WI38 (cell line): ENCODE measurements around the gene ZNF48.
"Not testable (repeated sequence)": the region's sequence is repeated elsewhere in the genome, so short reads cannot be mapped to it uniquely, and the experiment has no call there.

Experiments
- H3K4me3 ChIP-seq: 2 replicates; pipeline ENCODE4 v1.5.1; 2011; ENCODE audit warnings: low read depth, mild to moderate bottlenecking, control low read depth, low read length
- CTCF ChIP-seq: IDR thresholded peaks from 2 replicates; pipeline ENCODE4 v1.5.1; 2012; ENCODE audit warnings: low read depth, mild to moderate bottlenecking, control low read depth, low read length

The ZNF48 gene

GRCh38 chr16:30395992-30396585 lies 869 bp downstream of the ZNF48 start:
- H3K4me3 ChIP-seq: peak overlapping the region; percentile 83
- no peak for TF ChIP-seq CTCF

GRCh38 chr16:30396627-30397026 lies 1.4 kb downstream of the ZNF48 start:
- not testable (repeated sequence) for H3K4me3 ChIP-seq

- no peak overlapping the region for H3K4me3 ChIP-seq
- TF ChIP-seq CTCF: no peak
These were observed 1.8 kb downstream of the ZNF48 start for GRCh38 chr16:30397056-30397455.

GRCh38 chr16:30397776-30398660 lies 2.8 kb downstream of the ZNF48 start:
- no peak overlapping the region for H3K4me3 ChIP-seq
- no peak for TF ChIP-seq CTCF

GRCh38 chr16:30398661-30399434 lies 3.6 kb downstream of the ZNF48 start:
- no peak overlapping the region for H3K4me3 ChIP-seq
- no peak for TF ChIP-seq CTCF

- H3K4me3 ChIP-seq: peak overlapping the region; percentile 67
- TF ChIP-seq CTCF: no peak
These were observed 4.4 kb downstream of the ZNF48 start for GRCh38 chr16:30399435-30400186.

- H3K4me3 ChIP-seq: no peak overlapping the region
- TF ChIP-seq CTCF: no peak
These were observed 6.7 kb downstream of the ZNF48 start for GRCh38 chr16:30401768-30402425.
